HPDE6-E6E7 (cell line): Measurements from ENCODE around the gene TLK2.

ENCODE experiments used
- DNase-seq: peaks from one replicate; pipeline ENCODE4 v3.0.0; 2011; ENCODE audit warnings: missing footprints; ENCODE audit errors: extremely low spot score

The TLK2 gene

DNA sequence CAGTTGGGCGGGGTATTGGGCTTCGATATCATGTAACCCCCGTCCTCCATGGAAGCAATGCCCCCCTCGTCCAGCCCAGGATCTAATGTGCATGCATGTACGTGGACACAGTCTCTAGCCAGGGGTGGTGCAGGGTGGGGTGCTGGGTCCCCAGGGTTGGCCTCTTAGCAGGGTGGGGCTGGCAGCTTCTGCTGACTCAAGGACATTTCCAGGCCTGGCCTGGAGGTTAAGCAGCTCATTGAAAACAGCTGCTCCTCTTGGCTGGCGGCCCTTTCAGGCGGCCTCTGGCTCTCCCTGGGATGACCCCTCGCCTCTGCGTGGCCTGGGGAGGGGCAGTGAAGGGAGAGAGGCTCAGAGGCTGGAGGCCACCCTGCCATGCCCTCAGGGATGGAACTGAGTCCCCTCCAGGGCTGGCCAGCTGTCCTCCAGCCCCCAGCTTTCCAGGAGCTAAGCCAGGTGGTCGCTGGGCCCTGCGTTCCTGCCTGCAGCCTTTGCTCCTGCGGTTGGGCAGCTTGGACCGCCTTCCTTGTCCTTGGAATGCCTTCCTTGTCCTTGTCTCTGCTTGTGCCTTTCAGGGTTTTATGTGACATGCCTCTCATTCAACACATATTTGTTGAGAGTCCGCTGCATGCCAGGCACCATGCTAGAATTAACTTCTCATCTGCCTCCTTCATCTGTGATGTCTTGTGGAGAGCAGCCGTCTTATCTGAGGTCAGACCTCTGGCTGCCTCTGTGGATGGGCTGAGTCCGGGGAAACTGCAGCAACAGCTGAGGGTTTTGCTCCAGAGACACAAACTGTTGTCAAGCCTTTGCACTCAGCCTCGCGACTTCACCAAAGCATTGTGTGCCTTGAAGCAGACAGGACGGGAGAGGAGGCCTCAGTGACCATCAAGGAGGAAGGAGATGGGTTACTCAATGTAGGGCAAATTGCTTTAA, 175.5 kb downstream of the TLK2 start:
- DNase-seq: no peak

- no peak for DNase-seq
Observed at GRCh38 chr17:62655656-62656055, 177.0 kb downstream of the TLK2 start.

DNA sequence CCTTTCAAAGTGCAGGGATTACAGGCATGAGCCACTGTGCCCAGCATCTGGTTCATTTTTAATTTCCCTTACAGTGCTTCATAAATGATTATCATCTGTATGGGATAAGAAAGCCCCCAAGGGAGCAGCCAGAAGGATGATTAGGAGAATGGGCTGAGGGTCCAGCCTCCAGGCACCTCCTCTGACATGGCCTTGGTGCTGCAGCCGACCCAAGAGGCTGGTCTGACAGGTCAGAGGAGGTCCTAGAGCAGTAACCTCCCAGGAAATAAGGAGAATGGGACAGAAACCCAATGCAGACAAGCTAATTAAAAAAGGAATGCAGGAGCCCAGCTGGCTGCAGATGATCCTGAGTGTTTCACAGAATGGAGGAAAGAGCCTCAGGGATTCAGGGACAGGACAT, 177.8 kb downstream of the TLK2 start:
- no peak for DNase-seq

GRCh38 chr17:62657145-62657665, 178.6 kb downstream of the TLK2 start:
- DNase-seq: no peak

- DNase-seq: no peak
Observed at GRCh38 chr17:62657690-62658089, 179.1 kb downstream of the TLK2 start.

GRCh38 chr17:62658136-62658920, 179.7 kb downstream of the TLK2 start:
- no peak for DNase-seq

- DNase-seq: no peak
Observed at GRCh38 chr17:62660629-62661118, 182.0 kb downstream of the TLK2 start.

GRCh38 chr17:62661337-62661736, 182.7 kb downstream of the TLK2 start:
- no peak for DNase-seq

GRCh38 chr17:62662855-62663254, 184.2 kb downstream of the TLK2 start:
- DNase-seq: no peak
